Measurements from ENCODE around the gene CFD.
"Not testable (repeated sequence)": the region's sequence is repeated elsewhere in the genome, so short reads cannot be mapped to it uniquely, and the experiment has no call there.

DNA sequence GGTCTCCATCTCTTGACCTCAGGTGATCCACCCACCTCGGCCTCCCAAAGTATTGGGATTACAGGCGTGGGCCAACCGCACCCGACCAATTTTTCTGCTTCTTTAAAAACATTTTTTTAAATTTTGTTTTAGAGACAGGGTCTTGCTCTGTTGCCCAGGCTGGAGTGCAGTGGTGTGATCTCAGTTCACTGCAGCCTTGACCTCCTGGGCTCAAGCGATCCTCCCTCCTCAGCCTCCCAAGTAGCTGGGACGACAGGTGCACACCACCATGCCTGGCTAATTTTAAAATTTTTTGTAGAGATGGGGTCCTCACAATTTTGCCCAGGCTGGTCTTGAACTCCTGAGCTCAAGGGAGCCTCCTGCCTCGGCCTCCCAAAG is 16.7 kb upstream of the CFD start:
- TF ChIP-seq, protein P1, sequence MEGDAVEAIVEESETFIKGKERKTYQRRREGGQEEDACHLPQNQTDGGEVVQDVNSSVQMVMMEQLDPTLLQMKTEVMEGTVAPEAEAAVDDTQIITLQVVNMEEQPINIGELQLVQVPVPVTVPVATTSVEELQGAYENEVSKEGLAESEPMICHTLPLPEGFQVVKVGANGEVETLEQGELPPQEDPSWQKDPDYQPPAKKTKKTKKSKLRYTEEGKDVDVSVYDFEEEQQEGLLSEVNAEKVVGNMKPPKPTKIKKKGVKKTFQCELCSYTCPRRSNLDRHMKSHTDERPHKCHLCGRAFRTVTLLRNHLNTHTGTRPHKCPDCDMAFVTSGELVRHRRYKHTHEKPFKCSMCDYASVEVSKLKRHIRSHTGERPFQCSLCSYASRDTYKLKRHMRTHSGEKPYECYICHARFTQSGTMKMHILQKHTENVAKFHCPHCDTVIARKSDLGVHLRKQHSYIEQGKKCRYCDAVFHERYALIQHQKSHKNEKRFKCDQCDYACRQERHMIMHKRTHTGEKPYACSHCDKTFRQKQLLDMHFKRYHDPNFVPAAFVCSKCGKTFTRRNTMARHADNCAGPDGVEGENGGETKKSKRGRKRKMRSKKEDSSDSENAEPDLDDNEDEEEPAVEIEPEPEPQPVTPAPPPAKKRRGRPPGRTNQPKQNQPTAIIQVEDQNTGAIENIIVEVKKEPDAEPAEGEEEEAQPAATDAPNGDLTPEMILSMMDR (conservative IDR thresholded peaks at IDR 0.05; ENCODE audit: low read length): not testable (repeated sequence)
- not testable (repeated sequence) for TF ChIP-seq EZH2phosphoT487 (IDR thresholded peaks at IDR 0.05; ENCODE audit: borderline replicate concordance, low read depth, low read length)
